HCEC 1CT (cell line): ENCODE measurements around the gene CSMD2.

ENCODE experiments used
- DNase-seq: peaks from one replicate; pipeline ENCODE4 v3.0.0-alpha.2; 2017

The CSMD2 gene

DNA sequence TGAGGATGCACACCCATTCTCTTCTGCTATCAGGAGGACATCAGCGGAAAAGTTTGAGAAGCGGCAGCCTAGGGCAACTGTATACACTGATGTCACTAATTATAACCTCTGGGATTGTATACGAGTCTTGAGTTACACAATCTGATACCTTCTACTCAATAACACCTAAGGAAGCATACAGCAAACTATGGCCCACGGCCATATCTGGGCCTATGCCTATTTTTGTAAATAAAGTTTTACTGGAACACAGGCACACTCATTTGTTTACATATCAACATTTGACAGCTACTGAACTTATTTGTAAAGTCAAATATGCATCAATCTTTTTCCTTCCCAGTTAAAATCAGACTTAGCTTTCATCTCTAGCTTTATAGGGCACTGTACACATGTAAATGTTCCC is 505.4 kb downstream of the CSMD2 start:
- DNase-seq = no peak

DNA sequence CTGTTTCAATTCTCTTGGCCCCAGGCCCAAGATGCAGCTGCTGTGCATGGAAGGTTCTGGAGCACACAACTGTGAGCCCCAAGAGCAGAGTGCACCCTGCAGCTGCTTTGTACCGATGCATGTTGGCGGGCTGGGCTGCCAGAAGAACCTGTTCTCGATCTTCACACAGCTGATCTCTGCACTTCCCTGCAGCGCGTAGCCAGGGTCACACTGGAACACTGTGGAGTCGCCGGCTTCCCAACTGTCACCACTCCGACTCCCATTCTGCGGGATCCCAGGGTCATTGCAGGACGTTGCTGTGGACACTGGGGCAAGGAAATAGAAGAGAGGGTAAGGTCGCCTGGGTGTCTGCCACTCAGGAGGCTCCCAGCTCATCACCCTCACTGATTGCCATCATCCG is 507.2 kb downstream of the CSMD2 start:
- no peak for DNase-seq

DNA sequence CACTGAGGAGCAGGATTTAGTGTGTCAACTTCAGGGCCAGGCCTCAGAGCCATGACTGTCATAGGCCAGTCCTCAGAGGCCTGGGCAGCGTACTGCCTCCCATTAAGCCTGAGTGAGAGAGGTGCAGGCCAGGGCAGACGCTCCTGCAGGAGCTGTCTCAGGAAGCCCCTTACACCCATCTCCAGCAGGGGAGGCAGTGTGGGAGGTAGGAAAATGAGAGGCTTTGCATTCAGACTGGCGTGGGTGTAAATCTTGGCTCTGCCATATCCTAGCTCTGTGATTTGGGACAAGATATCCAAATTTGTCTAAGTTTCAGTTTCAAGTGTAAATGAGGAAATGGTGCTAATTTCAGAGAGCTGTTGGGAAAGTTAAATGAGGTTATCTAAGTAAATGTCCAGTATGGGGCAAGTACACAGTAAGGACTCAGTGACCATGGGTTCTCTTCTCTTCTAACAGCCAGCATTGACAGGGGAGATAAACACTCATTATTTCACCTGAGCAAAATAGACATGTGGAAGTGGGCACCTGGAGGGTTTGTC is 508.5 kb downstream of the CSMD2 start:
- DNase-seq = no peak

DNA sequence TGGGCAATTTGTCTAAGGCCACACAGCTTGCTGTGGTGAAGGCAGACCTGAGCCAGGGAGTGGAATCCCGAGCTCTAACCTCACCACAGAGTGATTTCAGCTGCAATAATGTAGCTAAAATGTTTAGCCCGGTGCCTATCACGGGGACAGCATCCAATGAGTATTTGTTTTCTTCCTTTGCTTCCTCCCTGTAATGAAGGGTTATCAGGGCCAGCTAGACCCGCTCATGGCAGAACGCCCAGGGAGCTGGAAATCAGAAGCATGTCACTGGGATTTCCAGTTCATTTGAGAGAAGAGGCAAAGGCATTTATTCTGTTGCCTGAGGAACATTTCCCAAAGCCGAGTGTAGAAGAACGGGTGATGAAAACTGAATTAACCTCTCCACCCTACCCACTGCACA is 509.5 kb downstream of the CSMD2 start:
- no peak for DNase-seq

DNA sequence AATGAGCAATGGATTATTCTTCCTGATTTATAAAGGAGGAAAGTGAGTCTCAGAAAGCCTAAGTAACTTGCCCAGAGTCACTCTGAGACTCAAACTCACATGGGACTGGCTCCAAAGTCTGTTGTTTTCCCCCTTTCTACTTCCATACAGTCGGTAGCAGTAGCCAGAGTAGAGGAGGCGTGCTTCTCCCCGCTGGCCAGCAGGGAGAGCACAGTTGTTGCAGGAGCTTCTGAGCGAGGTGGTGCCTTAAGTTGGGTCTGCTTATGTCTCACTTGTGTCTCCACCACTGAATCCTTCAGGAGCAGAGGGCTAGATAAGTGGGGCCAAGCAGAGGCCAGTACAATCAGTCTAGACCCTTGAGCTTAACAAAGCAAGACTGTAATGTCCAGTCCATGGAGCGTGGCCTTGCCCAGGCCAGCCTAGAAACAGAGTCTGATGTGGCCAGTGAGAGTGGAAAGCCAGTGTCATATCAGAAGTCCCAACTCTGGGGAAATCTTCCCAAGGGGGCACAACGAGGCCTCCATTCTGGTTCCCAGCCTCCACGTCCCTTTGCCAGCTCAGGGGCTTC is 510.7 kb downstream of the CSMD2 start:
- DNase-seq = no peak

DNA sequence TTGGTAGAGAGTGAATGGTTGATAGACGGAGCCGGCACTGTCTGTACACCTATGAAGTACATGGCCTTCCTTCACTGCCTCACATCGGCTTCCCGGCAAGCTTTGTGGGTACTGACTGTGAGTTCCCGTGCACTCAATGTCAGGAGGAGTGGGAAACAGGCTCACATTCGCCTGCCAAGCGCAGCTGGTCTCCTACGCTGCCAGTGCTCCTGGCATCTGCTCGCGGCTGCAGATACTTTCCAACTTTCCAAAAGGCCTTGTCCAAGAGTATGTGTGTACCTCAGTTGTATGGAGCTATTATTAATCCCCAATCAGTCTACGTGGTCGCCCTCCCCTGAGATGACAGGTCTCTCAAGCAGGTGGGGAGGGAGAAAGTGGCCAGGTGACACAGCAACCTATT is 511.8 kb downstream of the CSMD2 start:
- no peak for DNase-seq

DNA sequence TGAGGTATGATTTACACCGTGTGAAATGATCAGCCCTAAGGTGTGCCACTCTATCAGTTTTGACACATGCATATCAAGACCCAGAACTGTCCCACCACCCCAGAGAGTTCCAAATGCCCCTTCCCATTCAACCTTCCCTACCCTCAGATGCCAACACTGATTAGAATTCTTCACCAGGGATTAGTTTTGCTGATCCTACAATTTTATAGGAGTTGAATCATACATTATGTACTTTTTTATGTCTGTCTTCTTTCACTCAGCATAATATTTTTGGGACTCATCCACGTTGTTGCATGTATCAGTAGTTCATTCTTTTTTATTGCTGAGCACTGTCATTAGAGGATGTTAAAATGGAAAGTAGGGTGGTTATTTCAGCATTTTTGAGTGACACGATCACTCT is 514.3 kb downstream of the CSMD2 start:
- DNase-seq = no peak

DNA sequence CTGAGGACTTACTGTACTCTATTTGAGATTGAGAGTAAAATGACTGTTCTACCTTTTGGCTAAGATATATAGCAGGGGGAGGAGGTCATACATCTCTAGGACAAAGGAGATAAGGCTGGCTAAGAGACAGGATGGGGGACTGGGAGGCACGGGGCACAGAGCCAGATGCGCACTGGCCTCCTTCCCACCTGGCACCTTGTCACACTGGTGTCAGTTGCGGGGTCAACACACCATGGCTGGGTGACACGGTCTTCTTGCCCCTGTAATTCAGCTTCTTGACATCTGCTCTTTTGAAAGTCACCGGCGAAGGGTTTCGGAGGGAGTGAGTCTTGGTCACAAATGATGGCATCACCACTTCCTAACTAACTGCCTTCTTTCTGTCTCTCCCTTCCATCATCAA is 515.3 kb downstream of the CSMD2 start:
- no peak for DNase-seq

DNA sequence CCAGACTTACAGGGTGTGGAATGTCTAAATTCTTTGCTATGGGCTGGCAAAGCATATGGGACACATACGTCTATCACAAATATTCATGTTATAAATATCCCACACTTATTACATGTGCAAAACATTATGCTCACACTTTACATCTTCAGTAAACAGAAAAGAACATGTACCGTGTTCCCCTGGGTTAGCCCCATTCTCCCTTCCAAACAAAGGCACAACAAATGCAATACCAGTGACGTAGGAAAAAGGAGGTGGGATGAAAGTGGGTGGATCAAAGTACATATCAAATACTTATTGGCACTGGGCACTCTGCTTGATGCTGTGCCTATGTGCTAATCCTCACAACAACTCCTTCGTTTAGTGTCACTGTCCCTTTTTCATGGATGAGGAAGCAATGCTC is 521.8 kb downstream of the CSMD2 start:
- no peak for DNase-seq

DNA sequence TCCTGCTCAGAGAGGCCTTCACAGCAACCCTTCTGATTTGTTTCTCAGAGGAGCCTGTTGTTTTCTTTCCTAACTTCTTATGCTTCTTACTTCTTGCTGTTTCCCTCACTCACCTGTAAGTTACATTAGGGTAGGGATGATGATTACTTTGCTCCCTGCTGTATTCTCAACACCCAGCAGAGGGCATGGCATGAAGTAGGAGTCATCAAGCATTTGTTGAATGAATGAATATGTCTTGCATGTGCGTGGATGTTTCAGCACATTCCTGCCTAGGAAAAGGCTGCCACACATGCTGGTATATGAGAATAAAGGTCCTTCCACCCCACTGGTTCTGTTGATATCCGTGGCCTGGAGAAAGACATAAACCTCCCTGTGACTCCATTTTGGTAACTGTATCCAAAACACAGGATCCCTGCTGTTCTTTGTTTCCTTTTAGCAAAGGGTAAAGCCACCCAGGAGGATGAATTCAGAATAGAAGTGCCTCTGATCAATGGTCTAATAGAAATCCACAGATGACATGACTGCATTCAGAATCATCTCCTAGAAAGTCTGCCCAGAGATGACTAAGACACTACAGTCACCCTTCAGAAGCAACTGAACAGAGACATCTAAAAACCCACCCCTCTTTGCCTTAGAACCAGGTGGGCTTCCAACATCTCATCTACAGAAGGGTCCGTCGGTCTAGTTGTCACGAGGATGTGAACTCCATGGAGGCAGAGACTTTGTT is 523.8 kb downstream of the CSMD2 start:
- DNase-seq = no peak

DNA sequence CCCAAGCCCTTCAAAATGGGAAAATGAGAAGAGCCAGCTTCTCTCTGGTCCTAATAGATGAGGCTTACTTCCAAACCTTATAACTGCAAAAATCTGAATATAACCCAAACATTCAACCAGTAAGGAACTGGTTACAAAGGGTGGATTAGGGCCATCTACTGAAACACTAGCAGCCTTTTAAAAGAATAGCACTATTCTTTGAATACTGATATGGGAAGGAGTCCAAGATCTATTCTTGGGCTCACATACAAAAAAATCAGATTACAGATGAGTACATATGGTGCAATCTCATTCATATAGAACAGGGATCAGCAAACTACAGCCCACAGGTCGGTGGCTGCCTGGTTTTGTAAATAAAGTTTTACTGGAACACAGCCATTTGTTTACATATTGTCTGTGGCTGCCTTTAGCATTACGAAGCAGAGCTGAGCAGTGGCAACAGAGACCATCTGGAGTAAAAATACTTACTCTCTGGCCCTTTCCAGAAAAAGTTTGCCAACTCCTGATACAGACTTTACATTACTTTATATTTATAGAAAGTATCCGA is 524.8 kb downstream of the CSMD2 start:
- DNase-seq = no peak

DNA sequence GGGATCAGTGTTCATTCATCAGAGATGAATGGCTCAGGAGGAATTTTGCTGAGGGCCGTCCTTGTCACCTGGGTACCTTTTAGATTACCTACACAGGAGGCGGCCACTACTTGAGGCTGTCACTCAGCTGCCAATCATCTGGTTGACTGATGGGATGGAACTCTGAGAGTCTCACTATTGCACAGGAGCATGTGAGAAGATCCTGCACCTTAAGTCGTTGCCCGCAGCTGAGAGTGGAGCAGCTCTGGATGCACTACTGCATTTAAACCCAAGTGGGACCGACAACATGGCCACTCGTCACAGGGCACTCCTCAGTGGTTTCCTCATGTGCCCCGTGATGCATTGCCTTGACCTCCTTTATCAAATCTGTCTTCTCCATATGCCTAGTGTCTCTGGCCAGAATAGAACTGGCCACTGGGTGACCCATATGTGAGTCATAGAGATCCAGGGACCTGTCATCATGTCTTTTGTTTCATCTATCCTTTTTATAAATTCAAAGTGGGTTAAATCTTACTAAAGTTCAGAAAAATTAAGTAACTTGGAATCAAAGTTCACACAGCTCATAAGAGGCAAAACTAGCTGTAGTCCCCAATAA is 527.1 kb downstream of the CSMD2 start:
- no peak for DNase-seq

DNA sequence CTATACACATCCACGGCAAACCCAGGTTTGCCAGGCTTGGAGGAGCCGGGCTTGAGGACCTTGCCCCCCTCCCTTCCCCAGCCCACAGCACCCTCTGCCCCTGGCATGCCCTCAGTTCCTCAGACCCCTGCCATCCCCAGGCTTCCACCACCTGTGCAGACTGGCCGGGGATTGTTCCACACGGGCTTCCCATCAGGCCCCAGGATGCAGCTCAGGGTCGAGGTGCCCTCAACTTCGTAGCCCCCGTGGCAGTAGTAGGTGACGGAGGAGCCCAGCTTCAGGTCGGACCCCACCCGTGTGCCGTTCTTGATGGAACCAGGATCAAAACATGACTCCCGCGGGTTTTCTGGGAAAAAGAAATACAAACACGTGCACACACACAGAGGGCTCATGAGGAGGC is 528.8 kb downstream of the CSMD2 start:
- DNase-seq = no peak

DNA sequence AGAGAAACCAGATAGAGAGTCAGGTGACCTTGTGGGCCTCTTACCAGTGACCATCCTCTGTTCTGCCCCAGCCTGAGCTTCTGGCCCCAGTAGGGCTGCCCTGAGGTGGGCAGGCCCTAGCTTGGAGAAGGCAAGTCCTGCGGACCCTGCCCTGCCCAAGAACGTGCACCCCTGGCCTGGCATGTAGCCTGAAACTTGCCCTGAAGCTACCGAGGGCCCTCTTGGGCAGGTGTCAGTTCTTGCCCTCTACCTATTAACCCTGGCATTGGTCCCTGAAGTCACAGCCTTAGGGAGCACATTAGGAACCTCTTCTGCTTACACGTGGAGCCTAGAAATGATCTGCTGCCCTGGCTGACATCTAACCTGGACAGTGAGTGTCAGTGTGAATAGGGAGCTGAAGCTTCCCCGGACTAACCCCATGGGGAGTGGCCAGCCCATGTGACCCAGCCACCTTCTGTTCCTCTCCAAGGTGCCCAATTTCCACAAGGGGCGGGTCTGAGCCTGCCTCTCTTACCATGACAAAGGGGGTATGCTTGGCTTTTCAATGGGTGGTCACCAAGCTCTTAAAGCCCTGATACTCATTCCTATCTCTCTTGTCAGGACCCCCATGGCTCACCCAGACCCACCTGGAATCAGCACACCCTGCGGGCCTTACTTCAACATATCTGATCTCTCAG is 529.6 kb downstream of the CSMD2 start:
- no peak for DNase-seq

DNA sequence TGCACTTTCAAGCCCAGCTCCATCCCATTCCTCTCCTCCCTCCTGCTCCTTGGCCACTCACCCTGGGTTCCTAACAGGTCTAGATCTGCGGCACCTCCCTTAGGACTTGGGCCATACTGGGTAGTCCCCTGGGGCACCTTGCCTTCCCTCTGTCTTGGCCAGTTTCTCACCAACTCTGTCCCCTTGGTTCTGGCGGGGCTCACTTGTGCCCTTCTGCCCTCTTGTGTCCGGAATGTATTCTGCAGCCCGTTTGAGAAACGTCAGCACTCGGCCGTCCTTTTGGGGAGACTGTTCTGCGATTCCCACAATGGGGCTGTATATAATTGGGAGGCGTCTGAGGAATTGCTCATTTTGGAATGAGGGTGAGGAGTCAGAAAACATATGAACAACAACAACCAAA is 530.2 kb downstream of the CSMD2 start:
- DNase-seq = peak; percentile 33

DNA sequence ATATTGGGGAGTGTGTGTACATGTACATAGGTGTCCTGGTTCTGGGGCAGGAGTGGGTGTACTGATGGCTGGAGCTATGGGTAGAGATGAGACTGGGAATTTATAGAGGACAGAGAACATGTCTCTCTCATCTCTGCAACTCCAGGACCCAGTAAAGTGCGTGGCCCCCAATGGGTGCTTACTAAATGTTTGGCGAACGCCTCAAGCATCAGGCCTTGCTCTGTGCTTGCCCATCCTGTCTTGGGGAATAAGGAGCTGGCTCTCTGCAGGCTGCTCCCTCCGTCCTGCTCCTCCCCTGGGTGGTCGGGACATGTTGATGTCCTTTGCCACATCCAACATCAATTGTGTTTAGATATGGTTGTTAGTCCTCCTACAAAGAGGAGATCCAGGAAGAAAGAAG is 530.9 kb downstream of the CSMD2 start:
- DNase-seq = no peak

DNA sequence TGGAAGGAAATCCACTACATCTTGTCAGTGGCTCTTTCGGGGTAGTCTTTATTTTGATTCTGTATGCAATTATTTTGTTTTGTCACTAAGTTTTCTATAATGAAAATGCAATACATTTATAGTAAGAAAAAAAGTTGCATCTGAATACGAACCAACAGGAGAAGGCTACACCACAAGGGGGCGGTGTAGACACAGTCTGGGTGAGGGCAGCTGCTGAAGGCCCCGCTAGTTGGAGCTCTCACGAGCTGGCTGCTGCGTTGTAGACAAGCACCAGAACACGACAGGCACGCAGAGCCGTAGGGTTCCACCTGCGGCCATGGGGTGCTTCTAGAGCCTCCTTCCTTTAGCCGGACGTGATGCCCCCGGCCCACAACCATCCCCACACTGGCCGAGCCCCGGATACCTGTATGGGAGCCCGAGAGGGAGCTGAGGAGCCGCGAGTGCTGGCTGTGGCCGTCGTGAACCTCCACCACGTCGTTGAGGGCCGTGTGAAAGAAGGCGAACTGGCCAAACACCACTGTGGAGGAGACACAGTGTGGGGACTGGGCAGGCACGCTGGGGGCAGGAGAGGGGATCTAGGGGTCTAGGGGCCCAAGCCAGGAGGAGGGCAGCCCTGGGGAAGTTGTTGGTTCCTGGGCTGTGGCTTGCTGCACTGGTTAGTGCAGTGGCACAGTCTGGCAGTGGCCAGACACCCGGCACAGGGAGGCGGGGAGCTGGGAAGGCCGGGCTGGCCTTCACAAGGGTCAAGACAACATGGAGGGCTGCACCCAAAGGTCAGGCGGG is 531.8 kb downstream of the CSMD2 start:
- peak; percentile 69 for DNase-seq

DNA sequence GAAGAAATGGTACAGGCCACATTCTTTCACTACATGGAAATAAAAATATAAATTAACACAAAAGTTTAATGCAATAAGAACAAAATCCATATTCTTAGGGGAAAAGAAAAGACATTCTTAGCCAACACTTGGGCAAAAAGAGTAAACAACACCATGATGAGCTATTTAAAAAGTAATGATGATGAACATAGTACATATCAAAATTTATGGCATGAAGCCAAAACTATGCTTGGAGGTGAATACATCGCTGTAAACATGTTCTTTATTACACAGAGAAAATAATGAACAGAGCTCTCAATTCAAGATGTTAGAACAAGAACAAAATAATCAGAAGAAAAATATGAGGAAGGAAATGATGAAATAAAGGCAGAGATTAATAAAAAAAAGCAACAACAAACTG is 534.3 kb downstream of the CSMD2 start:
- no peak for DNase-seq

DNA sequence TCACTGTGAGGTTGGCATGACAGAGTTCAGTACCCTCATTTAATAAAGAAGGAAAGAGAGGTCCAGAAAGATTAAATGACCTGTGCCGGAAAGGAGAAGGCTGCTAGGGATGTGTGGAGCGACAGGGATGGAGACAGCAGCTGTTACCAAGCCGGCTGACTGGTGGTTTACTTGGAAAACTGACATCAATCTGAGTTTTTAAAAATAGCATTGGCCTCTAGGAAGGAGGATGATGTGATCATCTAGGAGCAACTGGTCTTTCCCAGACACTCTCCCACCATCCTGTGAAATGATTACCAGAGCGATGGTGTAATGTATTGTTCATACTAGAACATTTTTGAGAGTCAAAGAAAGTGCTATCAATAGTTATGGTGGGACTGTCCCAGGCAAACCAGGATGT is 538.2 kb downstream of the CSMD2 start:
- DNase-seq = no peak

DNA sequence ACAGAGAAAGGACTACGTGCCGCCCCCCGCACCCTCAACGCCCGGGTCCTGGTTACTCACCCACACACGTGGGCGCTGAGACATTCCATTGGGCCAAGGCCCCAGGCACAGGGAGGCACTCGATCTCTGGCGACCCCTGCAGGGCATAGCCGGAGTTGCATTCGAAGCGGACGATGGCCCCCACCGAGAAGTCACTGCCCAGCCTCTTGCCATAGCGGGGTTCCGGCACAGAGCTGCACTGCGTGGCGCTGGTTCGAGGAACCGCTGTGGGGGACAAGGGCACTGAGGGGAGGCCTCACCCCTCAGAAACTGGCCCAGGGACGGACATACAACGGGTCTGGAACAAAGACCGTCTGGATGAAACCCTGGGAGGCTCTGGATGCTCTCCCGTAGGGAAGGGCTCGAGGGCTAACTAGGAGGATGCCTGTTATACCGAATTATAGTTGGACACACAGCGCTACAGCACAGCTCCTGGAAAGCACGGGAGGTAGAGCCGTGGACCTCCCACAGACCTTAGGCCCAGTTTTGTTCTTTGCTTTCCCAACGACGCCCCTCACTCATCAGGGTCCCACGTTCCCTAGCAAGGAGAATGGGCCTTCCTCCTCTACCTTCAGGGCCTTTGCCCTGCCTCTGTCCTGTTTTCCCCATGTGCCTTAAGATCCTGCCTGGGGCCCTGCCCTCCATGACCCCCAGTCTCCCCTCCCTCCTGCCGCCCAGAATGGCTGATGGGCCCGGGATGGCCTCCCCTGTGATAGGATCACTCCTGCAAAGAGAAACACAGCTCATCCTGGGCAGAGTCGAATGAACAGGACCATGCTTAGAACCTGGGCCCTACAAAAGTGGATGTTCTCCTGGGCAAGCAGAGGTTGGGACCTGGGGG is 539.8 kb downstream of the CSMD2 start:
- no peak for DNase-seq

DNA sequence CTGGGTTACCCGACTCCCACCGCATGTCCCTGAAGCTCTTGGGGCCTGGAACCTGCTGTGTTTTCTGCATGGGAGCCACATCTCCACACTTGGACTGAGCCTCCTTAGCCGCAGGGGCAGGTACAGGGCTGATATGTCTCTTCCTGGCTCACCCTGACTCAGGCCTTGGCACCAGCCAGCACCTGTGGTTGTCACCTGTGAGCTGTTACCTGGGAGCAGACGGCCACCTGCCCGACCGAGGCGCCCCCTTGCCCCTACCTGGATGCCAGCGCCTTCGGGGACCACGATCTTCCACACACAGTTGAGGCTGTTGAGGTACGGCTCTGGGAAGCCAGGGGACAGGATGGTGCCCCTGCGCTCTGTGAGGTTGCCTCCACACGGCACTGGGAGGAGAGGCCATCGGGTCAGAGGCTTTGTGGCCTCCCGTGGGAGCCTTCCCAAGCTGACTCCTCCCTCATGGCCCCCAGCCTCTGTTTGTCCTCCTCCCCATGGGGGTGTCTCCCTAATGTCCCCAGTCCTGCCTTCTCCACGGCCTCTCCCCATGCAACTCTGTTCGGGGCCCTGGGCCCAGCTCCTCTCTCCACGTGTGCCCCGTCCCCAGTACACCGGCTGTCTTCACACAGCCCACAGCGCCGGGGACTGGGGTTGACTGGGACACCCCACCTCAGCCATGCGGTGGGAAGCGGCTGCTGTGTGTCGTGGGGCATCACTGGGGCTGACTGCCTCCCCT is 540.6 kb downstream of the CSMD2 start:
- no peak for DNase-seq
